ENCODE data around the gene EIF3L.
"Not testable (repeated sequence)": the region's sequence is repeated elsewhere in the genome, so short reads cannot be mapped to it uniquely, and the experiment has no call there.

EIF3L gene

DNA sequence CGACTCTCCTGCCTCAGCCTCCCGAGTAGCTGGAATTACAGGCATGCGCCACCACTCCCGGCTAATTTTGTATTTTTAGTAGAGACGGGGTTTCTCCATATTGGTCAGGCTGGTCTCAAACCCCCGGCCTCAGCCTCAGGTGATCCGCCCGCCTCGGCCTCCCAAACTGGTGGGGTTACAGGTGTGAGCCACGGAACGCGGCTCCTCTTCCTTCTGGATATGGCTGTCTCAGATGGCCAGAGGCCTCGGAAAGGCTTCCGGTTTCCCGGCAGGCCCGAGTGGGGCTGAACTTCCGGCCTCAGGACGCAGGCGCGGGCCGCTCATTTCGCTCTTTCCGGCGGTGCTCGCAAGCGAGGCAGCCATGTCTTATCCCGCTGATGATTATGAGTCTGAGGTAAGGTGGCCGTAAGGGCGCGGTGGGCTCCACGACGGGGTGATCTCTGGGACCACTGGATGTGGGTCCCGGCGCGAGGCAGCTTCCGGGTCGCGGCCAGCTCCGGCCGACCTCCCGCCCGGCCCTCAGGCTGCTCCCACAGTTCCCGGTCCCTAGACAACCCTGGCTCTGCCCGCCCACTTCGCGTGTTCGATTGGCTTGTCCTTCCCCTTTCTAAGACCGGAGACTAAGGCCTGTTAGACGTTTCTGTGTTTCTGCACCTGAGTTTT is at the start of gene EIF3L:
Gene EIF3L (plus strand): TSS at position 331 of the 663 bp plus-strand sequence. CDS start 31 bp downstream, at position 362.
- H3K36me3 ChIP-seq, result peaks cover 39% of the 10 kb centered on the region

GRCh38 chr22:37799979-37800378 is 49.2 kb upstream of the EIF3L start:
- H3K9me3 ChIP-seq (ENCODE audit: severe bottlenecking); H3K4me3 ChIP-seq (ENCODE audit: low read depth, low read length); H3K27ac ChIP-seq; H3K27me3 ChIP-seq (ENCODE audit: insufficient read depth, low read depth, severe bottlenecking); DNase-seq; H3K36me3 ChIP-seq: not testable (repeated sequence)

More for the DNA sequence above, at the start of gene EIF3L:
- H3K4me3 ChIP-seq (ENCODE audit: low read depth, low read length), result peak within 1 kb of the TSS; percentile 83
- H3K27ac ChIP-seq, result peak within 1 kb of the TSS; percentile 87
- no peak for TF ChIP-seq CTCF (IDR thresholded peaks at IDR 0.05; ENCODE audit: low read depth, low read length)
- DNase-seq, result peak; percentile 88
- no peaks in the 10 kb centered on the region for H3K27me3 ChIP-seq (ENCODE audit: insufficient read depth, low read depth, severe bottlenecking)
- no peaks in the 10 kb centered on the region for H3K9me3 ChIP-seq (ENCODE audit: severe bottlenecking)

- no peak for TF ChIP-seq CTCF (IDR thresholded peaks at IDR 0.05; ENCODE audit: low read depth, low read length)
- peak overlapping the region; percentile 79 for H3K4me3 ChIP-seq (ENCODE audit: low read depth, low read length)
- H3K9me3 ChIP-seq (ENCODE audit: severe bottlenecking), result no peaks in the 10 kb centered on the region
- peak overlapping the region; percentile 53 for H3K27ac ChIP-seq
- peak; percentile 69 for DNase-seq
- no peaks in the 10 kb centered on the region for H3K36me3 ChIP-seq
- H3K27me3 ChIP-seq (ENCODE audit: insufficient read depth, low read depth, severe bottlenecking), result no peaks in the 10 kb centered on the region
Measured at GRCh38 chr22:37801946-37802309, 47.3 kb upstream of the EIF3L start.

GRCh38 chr22:37802310-37803194 is 46.7 kb upstream of the EIF3L start:
- peak; percentile 73 for DNase-seq
- H3K4me3 ChIP-seq (ENCODE audit: low read depth, low read length), result peak overlapping the region; percentile 79
- peak overlapping the region; percentile 53 for H3K27ac ChIP-seq
- no peak for TF ChIP-seq CTCF (IDR thresholded peaks at IDR 0.05; ENCODE audit: low read depth, low read length)
- no peaks in the 10 kb centered on the region for H3K27me3 ChIP-seq (ENCODE audit: insufficient read depth, low read depth, severe bottlenecking)
- no peaks in the 10 kb centered on the region for H3K9me3 ChIP-seq (ENCODE audit: severe bottlenecking)
- no peaks in the 10 kb centered on the region for H3K36me3 ChIP-seq

DNA sequence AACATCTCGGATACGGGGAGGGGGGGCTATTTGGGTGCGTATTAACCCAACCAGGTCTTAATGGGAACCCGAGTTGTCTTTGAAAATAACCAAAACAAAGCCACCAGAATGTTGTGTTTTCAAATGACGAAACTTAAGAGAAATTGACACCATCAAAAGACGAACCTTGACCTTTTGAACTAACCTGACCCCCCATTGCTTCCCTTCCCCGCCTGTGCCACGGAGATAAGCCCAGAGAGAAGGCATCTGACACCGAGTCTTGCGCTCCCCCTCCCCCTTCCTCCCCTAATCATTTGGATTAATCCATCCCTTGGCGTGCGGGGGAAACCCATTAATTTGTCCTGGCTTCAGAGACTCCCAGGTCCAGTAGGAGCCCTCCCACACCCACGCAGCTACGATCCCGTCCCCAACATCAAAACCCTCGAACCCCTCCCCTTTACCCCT is 46.0 kb upstream of the EIF3L start:
- no peaks in the 10 kb centered on the region for H3K9me3 ChIP-seq (ENCODE audit: severe bottlenecking)
- peak overlapping the region; percentile 79 for H3K4me3 ChIP-seq (ENCODE audit: low read depth, low read length)
- H3K27ac ChIP-seq, result peak overlapping the region; percentile 70
- H3K36me3 ChIP-seq, result no peaks in the 10 kb centered on the region
- DNase-seq, result peak; percentile 60
- H3K27me3 ChIP-seq (ENCODE audit: insufficient read depth, low read depth, severe bottlenecking), result peaks cover under 1% of the 10 kb centered on the region
- no peak for TF ChIP-seq CTCF (IDR thresholded peaks at IDR 0.05; ENCODE audit: low read depth, low read length)

DNA sequence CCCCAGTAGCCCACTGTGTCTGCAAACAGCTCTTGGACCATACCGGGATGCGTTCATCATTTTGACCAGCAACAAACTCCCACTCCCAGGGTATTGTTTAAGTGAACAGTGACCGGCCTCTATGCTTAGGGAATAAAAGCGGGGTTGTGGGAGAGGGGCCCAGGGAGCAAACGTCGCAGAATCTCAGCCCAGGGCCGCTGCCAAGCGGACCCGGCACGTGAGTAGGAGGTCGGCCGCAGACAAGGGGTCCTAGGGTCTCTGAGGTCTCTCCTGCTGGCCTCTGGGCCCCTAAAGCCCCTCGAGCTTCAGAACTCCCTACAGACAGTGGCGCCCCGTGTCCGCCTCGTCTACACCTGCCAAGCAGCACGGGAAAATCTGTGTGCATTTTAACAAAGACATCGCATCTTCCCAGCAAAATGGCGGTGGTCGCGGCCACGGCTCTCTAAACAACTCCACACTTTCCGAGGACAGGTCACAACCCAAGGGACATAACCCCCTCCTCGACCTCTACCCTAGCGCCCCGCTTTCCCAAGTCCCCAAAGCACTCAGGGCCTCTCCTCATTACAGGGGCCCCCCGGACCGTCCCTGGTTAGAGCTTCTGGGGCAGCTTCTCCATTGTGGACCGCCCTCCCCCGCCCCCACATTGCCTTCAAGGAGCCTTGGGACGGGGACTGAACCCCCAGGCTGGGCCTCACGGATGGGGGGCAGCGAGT is 45.4 kb upstream of the EIF3L start:
- Histone ChIP-seq H3K4me3 (ENCODE audit: low read depth, low read length) (peak overlapping the region; percentile 79), H3K27me3 (ENCODE audit: insufficient read depth, low read depth, severe bottlenecking) (peaks cover 6% of the 10 kb centered on the region)

More for the DNA sequence above, 45.4 kb upstream of the EIF3L start:
- TF ChIP-seq CTCF (IDR thresholded peaks at IDR 0.05; ENCODE audit: low read depth, low read length), result no peak
- H3K9me3 ChIP-seq (ENCODE audit: severe bottlenecking), result no peaks in the 10 kb centered on the region
- no peak for DNase-seq
- H3K36me3 ChIP-seq, result no peaks in the 10 kb centered on the region
- peak overlapping the region; percentile 70 for H3K27ac ChIP-seq
